ENCODE results near the gene ZNF235.

GRCh38 chr19:44236384-44236783 lies 68.4 kb downstream of the ZNF235 start:
- TF ChIP-seq EZH2 (IDR thresholded peaks at IDR 0.05; ENCODE audit: low read length, missing control alignments), result no peak
- no peak for TF ChIP-seq CTCF (conservative IDR thresholded peaks at IDR 0.05 in 1 of 2, IDR thresholded peaks at IDR 0.05 in 1 of 2; ENCODE audit: low read depth in 1 of 2, low read length in 2 of 2)
